SU-DHL-6 (cell line): ENCODE measurements around the gene CACNA1C.

ENCODE experiments used
- CTCF ChIP-seq: fragments of 200-600 bp; sonication (generic); IDR thresholded peaks from one replicate; pipeline ENCODE4 v1.5.1; 2017; ENCODE audit warnings: antibody characterized with exemption, mild to moderate bottlenecking, low read length, moderate library complexity; ENCODE audit not compliant: insufficient read depth, poor library complexity, severe bottlenecking
- EZH2phosphoT487 ChIP-seq: fragments of 200-600 bp; sonication (generic), shearing (Covaris generic); conservative IDR thresholded peaks from 2 replicates; pipeline ENCODE4 v1.6.1; 2018; ENCODE audit warnings: mild to moderate bottlenecking, antibody characterized with exemption, low read length, moderate library complexity, mixed read lengths

GRCh38 chr12:2332236-2332635 is 279.4 kb downstream of the CACNA1C start:
- TF ChIP-seq CTCF (no peak), EZH2phosphoT487 (no peak)
